Loucy (cell line): ENCODE data around the gene GALNT18.

ENCODE experiments used
- CTCF ChIP-seq: fragments of 200-600 bp; sonication (generic); conservative IDR thresholded peaks from 2 replicates; pipeline ENCODE4 v1.5.1; 2014; ENCODE audit warnings: mild to moderate bottlenecking, antibody characterized with exemption, low read length
- EZH2phosphoT487 ChIP-seq: fragments of 200-600 bp; IDR thresholded peaks from 2 replicates; pipeline ENCODE4 v1.6.1; 2018; ENCODE audit warnings: antibody characterized with exemption, mild to moderate bottlenecking, moderate library complexity, borderline replicate concordance

GRCh38 chr11:11391796-11392463 is 229.9 kb downstream of the GALNT18 start:
- no peak for TF ChIP-seq CTCF
- no peak for TF ChIP-seq EZH2phosphoT487
